Urothelium cell line (cell line): ENCODE data around the gene AANAT.
"Not testable (repeated sequence)": the region's sequence is repeated elsewhere in the genome, so short reads cannot be mapped to it uniquely, and the experiment has no call there.

Source experiments
- DNase-seq: peaks from one replicate; pipeline ENCODE4 v3.0.0; 2011; ENCODE audit warnings: low spot score, mixed read lengths
- FAIRE-seq: peaks from 2 replicates; lab custom pipeline; 2011; peaks lifted over from hg19 to GRCh38; lab: Jason Lieb, UNC

AANAT gene

GRCh38 chr17:76502341-76503211 lies 35.2 kb downstream of the AANAT start:
- no peak for DNase-seq
- FAIRE-seq: no peak

GRCh38 chr17:76504117-76504516 lies 36.7 kb downstream of the AANAT start:
- DNase-seq: no peak

DNA sequence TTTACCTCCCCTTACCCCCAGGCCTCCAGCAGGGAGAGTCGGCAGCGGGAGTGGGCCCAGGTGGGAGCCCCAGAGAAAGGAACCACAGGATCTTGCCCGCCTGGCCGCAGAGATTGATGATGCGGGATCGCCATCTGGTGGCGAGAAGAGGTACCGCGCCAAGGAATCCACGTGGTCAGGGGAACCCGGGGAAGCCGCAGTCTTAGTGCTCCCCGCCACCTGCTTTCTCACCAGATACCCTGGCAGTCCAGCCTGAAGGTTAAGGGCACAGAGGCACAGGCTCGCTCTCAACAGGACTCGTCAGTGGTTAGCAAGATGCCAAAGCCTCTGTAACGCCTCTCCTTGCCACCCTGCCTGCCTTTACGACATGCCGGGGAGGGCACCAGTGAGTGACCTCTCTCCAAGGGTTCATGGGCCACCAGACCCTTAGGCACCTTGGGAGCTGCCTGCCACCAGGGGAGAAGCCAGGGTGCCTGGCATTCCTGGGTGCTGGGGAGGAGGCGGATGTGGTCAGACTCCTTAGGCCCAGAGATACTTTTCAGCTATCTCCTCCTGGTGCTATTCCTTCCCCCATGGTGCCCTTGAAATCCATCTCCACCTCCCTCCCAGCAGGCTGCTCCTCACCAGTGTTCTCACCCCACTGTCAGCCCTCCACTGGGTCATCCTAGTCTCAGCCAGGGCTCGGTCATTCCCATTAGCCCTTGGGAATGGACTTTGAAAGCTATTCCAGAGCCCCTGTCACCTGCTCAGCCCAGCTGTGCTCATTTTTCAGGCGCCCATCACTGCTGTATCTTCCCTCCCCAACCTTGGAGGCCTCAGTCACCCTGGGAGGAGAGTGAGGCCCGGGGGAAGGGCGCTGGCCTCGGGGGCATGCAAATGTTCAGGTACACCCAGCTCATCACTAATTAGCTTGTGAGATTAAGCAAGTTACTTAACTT lies 39.3 kb downstream of the AANAT start:
- peak; percentile 13 for FAIRE-seq

More at GRCh38 chr17:76504117-76504516, 36.7 kb downstream of the AANAT start:
- FAIRE-seq: no peak

GRCh38 chr17:76508472-76509063 lies 41.2 kb downstream of the AANAT start:
- not testable (repeated sequence) for DNase-seq, FAIRE-seq

More for the DNA sequence above, 39.3 kb downstream of the AANAT start:
- peak; percentile 92 for DNase-seq

DNA sequence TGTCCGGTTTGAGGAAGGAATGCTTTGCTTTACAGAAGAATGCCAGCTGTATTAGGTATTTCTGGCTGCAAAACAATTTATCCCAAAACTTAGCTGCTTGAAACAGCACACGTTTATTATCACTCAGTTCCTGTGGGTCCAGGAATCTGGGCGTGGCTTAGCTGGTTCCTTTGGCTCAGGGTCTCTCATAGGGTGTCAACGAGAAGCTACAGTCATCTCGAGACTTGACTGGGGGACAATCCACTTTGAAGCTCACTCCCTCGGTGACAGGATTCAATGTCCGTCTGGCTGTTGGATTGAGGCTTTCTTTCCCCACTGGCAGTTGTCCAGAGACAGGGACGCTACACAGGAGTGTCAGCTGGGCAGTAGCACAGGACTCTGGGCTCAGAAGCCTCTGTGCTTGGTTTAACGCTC lies 43.4 kb downstream of the AANAT start:
- FAIRE-seq (no peak), DNase-seq (no peak)

GRCh38 chr17:76511668-76512365 lies 44.4 kb downstream of the AANAT start:
- no peak for FAIRE-seq
- DNase-seq: no peak

DNA sequence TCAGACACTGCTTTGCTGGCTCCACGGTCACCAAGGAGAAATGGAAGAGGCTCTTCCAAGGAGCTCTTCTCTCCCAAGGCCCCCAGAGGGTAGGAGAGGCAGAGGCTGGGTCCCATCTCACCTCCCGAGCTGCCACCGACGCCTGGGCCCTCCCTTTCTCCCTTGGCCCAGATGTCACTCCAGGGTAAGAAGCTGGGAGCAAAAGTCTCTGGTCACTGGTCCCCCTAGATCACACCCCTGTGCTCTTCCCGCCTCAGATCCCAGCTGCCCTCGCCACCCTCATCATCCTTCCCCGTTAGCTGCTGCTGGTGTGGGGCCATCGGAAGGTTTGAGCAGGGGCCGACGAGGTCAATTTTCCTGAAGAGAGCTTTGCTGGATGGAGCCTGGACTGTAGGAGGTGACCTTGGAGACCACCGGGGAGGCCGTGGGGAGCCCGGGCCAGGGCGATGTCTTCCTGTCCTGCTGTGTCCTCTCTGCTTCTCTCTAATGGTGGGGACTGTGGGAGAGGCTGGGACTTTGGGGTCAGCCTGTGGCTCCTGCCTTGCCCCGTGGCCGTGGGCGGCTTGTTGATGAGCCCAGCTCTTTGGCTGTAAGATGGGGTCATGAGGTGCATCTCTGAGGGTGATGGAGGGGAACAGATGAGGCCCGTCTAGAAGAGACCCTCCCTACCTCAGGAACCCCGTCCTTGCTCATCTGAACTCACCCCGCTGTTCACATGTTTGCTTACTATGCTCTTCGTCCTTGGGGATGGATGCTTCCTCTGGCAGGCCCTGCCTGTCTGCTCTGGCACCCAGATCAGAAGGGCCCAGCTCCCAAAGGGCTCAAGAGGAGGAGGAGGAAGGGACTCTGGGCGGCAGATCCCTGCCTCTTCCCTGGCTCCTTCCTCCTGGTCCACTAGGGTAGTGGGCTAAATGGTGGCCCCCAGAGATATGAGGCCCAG lies 45.2 kb downstream of the AANAT start:
- DNase-seq (no peak), FAIRE-seq (no peak)

DNA sequence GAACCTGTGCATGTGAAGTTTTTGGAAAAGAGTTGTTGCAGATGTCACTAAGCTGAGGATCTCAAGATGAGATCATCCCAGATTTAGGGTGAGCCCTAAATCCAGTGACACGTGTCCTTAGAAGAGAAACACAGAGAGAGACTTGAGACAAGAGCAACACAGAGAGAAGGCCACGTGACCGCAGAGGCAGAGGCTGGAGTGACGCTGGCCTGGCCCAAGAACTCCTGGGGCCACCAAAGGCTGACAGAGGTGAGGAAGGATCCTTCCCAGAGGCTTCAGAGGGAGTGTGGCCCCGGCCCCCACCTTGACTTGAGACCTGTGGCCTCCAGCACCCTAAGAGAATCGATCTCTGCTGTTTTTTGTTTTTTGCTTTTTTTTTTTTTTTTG lies 45.9 kb downstream of the AANAT start:
- FAIRE-seq (no peak), DNase-seq (no peak)

GRCh38 chr17:76514355-76514754 lies 47.0 kb downstream of the AANAT start:
- not testable (repeated sequence) for FAIRE-seq, DNase-seq

GRCh38 chr17:76515274-76515949 lies 48.0 kb downstream of the AANAT start:
- DNase-seq: no peak
- FAIRE-seq: peak; percentile 76

GRCh38 chr17:76517638-76518038 lies 50.2 kb downstream of the AANAT start:
- DNase-seq: no peak
- peak; percentile 37 for FAIRE-seq

DNA sequence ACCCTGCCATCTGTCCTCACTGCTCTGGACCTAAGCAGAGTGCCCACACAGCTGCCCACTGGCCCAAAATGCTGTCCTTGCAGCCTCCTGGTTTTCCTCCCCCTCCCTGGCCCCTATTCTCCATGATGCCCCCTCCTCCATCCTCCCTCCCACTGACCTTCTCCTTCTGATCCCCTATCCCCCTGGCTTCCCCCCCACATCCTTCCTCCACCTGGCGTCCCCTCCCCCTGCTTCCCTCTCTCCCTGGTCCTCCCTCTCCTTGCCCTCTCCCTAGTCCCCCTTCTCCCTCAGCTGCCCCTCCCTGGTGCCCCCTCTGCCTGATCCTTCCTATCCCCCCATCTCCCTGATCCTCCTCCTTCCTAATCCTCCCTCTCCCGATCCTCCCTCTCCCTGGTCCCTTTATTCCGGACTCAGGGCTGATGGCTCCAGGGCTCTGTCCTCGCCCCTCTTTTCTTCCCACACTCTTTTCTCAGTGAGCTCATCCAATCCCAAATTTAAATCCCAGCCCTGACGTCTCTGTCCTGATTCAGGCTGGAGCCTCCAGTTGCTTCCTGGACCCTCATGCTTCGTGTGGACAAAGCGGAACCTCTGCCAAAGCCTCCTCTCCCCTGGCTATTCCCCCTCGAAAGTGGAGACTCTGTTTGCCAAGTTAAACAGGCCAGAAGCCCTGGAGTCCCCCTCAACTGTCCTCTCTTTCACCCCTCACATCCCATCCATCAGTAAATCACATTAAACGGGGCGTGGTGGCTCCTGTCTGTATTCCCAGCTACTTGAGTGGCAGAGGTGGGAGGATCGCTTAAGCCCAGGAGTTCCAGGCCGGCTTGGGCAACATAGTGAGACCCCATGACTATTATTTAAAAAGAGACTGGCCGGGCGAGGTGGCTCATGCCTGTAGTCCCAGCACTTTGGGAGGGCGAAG lies 51.9 kb downstream of the AANAT start:
- DNase-seq (no peak), FAIRE-seq (peak; percentile 17)
